RCC 7860 (cell line): Measurements from ENCODE around the gene MYOM1.
"Not testable (repeated sequence)": the region's sequence is repeated elsewhere in the genome, so short reads cannot be mapped to it uniquely, and the experiment has no call there.

Experiments used
- DNase-seq: peaks from one replicate; pipeline ENCODE4 v3.0.0-alpha.2; 2015; ENCODE audit warnings: low spot score
- FAIRE-seq: peaks from 2 replicates; lab custom pipeline; 2012; peaks lifted over from hg19 to GRCh38; lab: Jason Lieb, UNC

Gene MYOM1

DNA sequence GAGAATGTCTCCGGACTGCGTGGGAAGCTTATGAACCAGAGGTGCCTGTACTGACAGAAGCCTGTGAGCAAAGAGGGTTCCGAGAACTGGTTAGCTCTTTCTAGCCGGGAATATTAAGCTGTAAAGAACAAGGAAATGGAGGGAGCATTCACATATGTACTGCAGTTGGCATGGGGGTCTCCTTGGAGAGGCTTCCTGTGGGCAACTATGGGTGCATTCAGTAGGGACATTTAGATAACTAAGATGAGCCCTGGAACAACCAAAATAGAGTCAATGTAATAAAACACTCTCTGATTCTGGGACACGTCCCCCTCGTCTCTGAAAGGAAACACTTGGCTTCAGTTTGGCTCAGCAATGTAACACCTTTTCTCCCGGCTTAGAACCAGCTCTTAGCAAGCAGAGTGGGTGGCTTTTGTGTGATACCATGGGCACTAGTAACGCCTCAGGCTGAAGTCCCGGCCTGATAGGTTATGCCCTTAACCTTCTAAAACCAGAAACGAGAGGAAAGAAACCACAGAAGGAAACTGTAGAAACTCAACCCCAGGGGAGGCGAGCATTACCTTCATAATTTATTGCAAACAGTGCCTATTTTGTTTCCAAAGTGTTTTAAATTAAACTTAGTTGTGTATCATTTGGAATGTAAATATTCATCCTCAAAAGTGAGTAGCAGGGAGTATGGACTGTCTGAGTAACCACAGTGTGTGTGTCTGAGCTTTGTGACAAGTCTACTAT lies 158.0 kb downstream of the MYOM1 start:
- DNase-seq (no peak), FAIRE-seq (no peak)

DNA sequence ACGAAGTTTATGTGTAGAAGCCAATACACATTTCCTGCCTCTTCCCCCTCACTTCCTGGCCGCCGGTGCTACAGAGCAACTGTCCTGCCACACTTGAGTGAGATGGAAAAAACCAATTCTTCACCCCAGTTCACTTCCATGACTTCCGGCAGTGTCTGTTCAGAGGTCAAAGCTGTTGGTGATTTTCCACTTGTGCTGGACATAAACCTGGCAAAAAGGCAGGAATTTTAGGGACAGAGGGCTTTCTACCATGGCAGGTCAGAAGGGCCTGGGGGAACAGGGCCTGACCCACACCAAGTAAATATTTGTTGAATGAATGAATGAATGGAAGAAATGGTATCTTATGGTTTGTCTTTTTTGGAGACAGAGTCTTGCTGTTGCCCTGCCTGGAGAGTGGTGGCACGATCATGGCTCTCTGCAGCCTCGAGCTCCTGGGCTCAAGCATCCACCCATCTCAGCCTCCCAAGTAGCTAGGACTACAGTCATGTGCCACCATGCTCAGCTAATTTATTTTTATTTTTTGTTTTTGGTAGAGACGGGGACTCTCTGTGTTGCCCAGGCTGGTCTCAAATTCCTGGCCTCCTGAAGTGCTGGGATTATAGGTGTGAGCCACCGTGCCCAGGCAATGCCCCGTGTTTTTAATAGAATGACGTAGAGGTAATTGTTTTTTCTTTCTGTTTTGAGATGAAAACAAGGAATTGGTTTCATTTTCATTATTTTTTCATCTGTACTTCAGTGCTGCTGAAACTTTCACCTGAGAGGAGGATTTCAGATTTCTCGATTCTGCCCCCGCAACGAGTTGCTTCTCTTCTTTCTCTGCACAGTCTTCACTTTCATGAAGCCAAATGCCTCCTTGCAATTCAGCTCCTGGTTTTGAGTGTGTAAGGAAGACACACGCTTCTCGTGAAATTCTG lies 158.8 kb downstream of the MYOM1 start:
- no peak for FAIRE-seq
- DNase-seq, result no peak

DNA sequence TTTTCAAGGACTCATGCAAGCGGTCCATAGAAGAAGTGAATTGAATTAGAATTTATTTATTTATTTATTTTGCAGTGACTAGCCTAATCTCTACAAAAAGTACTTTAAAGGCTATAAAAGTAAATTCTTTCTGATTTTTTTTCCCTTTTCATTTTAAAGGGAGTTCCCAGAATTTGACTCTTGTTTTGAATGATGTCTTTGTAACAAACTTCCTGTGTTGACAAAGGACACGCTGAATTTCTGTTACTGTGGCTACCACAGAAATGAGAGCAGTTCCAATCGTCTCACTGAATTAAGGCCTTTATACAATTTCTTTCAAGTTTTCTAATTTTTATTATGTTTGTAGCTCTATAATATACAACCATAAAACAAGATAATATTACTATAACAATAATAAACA lies 160.5 kb downstream of the MYOM1 start:
- DNase-seq, result no peak
- FAIRE-seq, result no peak

DNA sequence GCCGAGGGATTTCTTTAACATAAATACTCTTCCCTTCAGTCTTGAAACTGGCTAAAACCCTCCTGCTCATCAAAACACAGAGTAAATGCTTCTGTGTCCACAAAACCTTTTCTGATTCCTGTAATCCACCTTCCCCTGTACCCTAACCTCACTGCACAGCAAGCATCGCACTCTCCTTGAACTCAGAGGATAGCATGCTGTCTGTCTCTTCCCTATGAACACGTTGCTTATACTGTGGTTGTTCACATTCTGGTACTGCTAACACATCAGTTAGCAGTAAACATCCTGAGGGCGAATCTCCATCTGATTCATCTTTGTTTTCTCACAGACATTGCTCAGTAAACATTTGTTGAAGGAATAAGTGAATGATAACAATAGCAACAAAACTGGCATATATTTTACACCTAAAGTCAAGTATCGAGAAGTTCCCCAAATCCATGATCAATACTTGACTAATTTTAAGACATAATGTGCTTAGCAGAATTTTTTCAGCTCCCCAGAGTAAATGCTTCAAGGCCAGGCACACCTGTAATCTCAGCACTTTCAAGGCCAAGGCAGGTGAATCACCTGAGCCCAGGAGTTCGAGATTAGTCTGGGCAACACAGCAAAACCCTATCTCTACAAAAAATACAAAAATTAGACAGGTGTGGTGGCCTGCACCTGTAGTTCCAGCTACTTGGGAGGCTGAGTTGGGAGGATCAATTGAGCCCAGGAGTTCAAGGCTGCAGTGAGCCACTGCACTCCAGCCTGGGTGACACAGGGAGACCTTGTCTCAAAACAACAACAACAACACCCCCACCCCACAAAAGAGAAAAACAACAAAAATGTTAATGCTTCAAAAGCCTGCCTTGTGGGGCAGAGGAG lies 161.2 kb downstream of the MYOM1 start:
- DNase-seq, result no peak
- no peak for FAIRE-seq

DNA sequence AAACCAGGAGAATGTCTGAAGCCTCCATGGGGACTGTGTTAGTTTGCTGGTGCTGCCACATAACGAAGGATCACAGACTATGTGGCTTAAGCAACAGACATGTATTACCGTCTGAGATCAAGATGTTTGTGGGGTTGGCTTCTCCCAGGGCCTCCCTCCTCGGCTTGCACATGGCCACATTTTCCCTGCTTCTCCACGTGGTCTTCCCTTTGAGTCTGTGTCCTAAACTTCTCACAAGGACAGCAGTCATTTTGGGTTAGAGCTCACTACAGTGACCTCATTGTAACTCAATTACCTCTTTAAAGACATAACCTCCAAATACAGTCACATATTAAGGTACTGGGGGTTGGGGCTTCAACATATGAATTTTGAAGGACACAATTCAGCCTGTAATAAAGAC lies 162.2 kb downstream of the MYOM1 start:
- FAIRE-seq, result no peak
- no peak for DNase-seq

DNA sequence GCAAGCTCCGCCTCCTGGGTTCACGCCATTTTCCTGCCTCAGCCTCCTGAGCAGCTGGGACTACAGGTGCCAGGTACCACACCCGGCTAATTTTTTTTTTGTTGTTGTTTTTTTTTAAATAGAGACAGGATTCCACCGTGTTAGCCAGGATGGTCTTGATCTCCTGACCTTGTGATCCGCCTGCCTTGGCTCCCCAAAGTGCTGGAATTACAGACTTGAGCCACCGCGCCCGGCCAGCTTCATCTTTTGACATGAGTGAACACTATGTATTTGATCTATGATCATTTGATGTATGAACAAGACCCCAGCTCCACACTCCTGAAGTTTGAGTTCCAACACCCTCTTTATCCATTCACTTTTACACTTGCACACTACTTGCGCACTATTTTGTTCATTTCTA lies 163.5 kb downstream of the MYOM1 start:
- FAIRE-seq, result no peak
- no peak for DNase-seq

DNA sequence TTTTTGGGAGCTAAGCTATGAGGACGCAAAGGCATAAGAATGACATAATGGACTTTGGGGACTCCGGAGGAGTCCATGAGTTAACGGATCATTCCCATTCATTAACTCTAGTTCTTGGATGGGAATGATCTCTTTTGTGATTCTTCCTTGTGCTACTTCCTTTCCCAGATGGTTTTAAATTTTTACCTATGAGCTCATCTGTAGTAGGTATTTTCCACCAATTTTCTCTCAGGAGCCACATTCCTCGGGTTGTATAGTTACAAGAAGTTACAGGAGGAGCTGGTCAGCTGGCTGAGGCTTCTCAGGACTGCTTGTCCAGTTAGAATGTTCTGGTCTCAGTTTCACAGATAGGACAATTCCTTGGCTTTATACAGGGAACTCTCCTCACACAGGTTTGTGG lies 164.0 kb downstream of the MYOM1 start:
- no peak for DNase-seq
- no peak for FAIRE-seq

DNA sequence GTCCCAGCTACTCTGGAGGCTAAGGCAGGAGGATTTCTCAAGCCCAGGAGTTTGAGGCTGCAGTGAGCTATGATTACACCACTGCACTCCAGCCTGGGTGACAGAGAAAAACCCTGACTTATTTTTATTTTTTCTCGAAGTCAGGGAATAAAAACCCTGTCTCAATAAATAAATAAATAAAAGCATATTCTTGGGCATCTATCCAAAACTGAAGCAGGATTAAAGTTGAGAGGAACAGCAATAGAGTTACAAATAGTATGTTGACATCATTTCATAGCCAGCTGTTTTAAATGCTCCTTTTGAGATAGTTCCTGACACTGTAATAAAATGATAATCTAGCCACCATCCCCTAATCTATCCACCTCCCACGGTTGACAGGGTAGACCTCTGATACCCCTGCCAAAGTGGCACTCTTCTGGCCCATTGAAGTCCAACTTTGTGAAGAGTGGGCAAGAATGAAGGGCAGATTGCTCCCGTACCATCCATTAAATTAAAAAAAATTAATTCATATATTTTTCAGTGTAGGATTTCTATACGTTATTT lies 164.5 kb downstream of the MYOM1 start:
- FAIRE-seq, result no peak

DNA sequence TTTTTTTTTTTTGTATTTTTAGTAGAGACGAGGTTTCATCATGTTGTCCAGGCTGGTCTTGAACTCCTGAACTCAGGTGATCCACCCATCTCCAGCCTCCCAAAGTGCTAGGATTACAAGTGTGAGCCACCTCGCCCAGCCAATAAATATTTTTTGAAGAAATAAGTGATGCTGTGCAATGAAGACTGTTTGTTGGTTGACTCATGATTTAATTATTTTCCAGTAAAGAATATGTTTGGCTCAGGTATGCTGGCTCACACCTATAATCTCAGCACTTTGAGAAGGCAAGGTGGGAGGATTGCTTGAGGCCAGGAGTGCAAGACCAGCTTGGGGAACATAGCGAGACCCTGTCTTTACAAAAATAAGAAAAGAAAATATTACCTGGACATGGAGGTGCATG lies 165.0 kb downstream of the MYOM1 start:
- FAIRE-seq, result no peak
- no peak for DNase-seq

More for the DNA sequence above, 164.5 kb downstream of the MYOM1 start:
- DNase-seq, result no peak

DNA sequence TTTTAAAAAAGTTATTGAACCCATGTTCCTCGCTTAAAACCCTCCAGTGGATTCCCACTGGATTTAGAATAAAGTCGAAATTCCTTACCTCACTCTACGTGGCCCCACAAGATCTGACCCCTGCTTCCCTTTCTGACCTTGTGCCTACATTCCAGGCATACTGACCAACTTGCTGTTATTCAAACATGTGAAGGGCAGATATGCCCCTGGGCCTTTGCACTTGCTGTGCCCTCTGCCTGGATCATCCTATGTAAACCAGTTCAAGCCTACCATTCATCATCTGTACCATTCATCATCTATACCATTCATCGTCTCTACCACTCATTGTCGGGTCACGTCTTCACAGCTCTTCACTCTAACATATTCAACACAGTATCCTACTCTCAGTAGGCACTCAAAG lies 165.6 kb downstream of the MYOM1 start:
- no peak for FAIRE-seq

DNA sequence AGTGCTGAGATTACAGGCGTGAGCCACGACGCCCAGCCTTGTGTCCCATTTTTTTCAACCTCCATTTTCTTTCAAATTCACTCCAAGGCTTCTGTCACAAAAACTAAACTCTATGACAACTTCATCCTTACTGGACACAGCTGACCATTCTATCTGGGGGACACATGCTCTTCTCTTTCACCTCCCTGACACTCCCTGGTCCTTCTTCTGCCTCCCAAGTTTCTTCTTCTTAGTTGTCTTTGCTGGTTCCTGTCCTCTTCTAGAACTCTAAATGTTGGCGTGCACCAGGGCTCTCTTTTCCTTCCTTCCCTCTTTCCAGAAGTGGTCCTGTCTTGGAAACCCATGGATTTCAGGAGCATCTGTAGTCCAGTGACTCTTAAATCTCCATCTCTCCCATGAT lies 166.7 kb downstream of the MYOM1 start:
- DNase-seq, result no peak
- FAIRE-seq, result no peak

More for the DNA sequence above, 165.6 kb downstream of the MYOM1 start:
- DNase-seq, result no peak

DNA sequence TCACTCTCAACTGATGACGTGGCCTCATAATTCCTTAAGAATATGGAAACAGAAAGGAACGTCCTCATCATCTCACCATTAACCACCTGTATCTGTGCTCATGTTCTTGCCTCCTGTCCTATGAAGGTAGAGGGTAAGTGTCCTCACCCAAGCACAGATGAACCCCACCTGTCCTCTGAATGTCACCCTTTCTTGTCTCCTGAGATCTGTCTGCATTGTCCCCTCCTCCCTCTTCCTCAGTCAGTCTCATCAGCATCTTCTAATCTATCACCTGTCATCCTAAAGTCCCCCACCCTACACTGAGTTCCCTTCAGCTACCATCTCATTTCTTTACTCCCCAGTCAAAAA lies 167.4 kb downstream of the MYOM1 start:
- FAIRE-seq, result no peak

DNA sequence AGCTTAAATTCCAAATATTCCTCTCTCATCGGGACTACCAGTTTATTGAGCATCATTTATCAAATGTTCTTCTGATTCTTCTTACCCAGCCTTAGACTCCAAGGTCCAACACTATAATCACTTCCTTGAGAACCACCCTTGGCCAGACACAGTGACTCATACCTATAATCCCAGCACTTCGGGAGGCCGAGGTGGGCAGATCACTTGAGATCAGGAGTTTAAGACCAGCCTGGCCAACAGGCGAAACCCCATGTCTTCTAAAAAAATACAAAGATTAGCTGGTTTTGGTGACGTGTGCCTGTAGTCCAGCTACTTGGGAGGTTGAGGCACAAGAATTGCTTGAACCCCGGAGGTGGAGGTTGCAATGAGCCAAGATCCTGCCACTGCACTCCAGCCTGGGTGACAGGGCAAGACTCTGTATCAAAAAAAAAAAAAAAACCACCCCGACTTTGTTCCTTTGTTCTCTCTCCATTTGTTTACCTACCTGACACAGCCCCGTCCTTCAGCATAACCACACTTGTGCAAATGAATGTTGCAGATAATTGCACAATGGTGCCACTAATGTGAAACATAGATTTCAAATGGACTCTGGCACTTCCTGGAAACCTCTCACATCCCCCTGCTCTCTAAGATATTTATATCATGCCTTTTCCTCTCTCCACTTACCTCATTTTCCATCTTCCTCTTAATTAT lies 167.9 kb downstream of the MYOM1 start:
- FAIRE-seq, result no peak
- no peak for DNase-seq

More for the DNA sequence above, 167.4 kb downstream of the MYOM1 start:
- DNase-seq, result no peak

DNA sequence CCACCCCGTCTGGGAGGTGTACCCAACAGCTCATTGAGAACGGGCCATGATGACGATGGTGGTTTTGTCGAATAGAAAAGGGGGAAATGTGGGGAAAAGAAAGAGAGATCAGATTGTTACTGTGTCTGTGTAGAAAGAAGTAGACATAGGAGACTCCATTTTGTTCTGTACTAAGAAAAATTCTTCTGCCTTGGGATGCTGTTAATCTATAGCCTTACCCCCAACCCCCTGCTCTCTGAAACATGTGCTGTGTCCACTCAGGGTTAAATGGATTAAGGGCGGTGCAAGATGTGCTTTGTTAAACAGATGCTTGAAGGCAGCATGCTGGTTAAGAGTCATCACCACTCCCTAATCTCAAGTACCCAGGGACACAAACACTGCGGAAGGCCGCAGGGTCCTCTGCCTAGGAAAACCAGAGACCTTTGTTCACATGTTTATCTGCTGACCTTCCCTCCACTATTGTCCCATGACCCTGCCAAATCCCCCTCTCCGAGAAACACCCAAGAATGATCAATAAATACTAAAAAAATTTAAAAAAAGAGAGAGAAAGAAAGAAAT lies 169.8 kb downstream of the MYOM1 start:
- not testable (repeated sequence) for DNase-seq, FAIRE-seq

DNA sequence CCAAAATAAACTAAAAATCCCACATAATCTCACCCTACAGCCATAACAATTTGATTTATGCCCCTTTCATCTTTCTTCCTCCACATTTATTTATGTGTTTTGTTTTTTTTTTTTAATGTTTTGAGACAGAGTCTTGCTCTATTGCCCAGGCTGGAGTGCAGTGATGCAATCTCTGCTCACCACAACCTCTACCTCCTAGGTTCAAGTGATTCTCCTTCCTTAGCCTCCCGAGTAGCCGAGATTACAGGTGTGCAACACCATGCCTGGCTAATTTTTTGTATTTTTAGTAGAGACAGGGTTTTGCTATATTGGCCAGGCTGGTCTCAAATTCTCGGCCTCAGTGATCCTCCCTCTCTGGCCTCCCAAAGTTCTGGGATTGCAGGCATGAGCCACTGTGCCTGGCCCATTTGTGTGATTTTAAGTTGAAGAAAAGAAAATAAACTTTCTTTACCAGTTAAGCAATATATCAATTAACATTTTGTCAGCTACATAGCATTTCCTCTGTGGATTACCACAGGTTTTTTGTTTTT lies 170.9 kb downstream of the MYOM1 start:
- FAIRE-seq, result no peak

DNA sequence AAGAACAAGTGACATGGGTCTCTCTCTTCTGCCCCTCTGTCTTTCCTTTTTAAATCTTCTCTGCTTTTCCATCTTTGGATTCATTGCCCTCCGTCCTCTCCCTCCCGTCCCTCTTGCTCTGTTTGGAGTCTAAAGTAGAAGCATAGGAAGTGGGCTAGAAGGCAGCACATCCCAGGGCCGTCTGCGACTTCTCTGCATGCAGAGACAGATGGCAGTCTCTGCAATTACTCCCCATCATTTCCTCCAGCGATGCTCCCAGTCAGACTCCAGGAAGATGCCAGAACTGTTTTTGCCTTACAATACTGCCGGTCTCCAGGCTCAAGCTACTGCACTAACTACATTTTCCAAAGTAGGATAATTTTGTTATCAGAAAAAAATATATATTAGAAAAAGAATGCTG lies 171.6 kb downstream of the MYOM1 start:
- DNase-seq, result no peak
- FAIRE-seq, result no peak

More for the DNA sequence above, 170.9 kb downstream of the MYOM1 start:
- DNase-seq, result no peak

DNA sequence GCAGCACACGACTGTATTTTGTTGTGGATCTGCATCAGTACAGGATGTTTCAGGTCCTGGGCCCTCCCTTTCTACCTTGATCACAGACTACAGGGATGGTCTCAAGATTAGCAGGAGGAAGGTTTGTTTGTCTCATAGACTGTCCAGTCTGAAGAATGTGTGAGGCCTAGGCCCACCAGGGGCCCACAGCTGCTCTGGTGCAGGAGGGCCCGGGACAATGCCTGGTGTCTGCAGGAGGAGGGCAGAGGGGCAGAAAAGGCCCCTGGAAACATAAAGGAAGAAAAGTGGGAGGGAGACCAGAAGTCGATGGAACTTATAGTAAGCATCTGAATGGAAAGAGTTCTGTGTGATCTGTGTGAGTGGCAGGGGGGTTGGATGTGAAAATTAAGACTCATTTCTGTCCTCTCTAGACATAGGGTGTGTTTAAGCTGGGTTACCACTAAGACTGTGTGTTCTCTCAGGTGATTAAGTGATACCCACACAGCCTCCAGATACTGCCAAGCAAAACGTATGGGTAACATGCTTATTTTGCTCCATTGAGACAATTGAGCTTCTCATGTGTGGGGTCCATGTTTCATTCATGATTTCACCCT lies 173.5 kb downstream of the MYOM1 start:
- FAIRE-seq (no peak), DNase-seq (no peak)

DNA sequence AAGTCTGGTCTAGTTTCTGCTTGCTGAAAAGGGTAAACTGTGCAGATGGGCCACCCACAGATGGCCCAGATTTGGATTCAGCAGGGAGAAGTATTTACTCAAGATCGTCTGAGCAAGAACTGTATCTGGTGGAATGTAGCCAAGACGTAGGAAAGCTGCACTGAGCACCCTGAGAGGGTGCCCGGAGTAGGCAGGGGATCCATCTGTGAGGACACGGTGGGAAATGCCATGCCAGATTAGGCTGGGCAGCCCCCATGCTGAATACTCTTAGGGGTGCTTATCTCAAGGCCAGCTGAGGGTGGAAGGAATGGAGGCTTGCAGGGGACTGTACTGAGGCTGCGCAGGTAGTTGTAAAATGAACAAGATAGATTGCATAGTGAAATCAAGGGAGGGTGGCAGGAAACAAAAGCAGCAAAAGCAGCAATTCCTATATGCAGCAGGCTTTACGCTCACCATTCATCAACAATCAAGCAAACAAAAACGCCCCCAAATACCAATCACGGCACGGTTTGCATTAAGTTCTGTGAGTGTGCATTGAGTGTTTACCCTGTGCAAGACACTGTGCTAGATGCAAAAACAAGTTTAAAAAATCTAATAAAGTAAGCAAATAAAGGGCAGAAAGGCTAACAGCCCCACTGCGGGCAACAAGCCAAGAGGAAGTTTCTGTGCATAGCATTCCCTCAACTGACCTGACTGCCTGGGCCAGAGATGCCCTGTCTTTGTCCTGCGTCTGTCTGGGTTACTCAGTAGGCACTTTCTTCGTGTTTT lies 174.7 kb downstream of the MYOM1 start:
- DNase-seq, result no peak
- no peak for FAIRE-seq

DNA sequence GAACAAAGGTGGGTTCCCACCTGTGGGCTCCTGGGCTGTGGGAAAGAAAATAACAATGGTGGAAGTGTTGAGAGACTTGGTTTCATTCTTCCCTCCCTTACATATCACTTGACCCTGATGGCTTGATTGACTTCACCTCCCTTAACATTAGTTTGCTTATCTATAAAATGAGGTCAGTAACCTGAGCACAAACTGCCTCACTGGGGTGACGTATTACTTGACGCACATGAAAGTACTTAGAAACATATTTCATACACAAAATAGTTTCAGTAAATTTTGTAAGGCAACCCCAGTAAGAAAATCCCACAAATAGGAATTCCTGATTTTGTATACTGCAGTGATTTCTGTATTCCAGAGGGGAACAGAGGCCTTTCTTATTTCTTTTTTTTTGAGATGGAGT lies 177.4 kb downstream of the MYOM1 start:
- FAIRE-seq (no peak), DNase-seq (no peak)
